GM18907 (cell line): ENCODE measurements around the gene GRXCR1.

ENCODE experiments used
- ATAC-seq: cut with Tn5 transposase; IDR thresholded peaks from one replicate; pipeline ENCODE4 v1.9.1; 2021; ENCODE audit warnings: mild to moderate bottlenecking, moderate library complexity; ENCODE audit not compliant: unreplicated experiment

GRXCR1 gene

DNA sequence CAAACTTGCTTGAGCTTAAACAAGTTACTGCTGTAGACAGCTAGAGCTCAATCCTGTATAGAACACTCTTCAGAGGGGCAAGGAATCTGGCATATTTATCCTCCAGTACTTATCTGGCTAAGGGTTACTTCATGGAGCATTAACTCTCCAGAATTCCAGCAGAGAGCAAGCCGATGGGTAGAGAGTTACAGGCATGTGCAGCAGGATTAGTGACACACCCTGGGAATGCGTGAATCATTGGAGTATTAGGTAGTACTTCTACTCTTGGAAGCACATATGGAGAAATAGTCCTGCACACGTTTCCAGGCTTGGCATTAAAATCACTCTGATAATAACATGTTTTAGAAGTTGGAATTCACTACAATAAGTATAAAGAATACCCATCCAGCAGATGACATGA, 35.4 kb downstream of the GRXCR1 start:
- ATAC-seq: no peak

GRCh38 chr4:42928582-42928981, 36.1 kb downstream of the GRXCR1 start:
- no peak for ATAC-seq

DNA sequence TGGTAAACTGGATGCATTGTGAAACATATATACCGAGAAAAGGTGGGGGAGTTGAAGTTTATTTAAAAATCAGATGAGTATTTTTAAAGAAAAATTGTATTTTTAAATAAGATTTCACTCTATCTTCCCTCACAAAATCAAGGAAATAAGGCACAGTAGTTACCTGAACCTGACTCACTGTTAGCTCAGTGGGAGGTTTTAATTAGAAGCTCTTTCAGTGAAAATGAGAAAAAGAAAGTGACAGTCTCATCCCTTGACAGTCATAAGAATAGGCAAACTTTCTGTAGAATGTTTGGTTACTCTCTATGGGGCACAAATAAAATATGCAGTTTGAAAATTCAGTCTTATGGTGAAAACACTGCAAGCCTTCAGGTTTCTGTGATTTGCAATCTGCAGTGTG, 49.7 kb downstream of the GRXCR1 start:
- ATAC-seq: no peak

- no peak for ATAC-seq
Measured at GRCh38 chr4:42945874-42946273, 53.4 kb downstream of the GRXCR1 start.

GRCh38 chr4:42953321-42953720, 60.8 kb downstream of the GRXCR1 start:
- no peak for ATAC-seq

GRCh38 chr4:42954963-42955669, 62.6 kb downstream of the GRXCR1 start:
- ATAC-seq: no peak

GRCh38 chr4:42955746-42956505, 63.4 kb downstream of the GRXCR1 start:
- ATAC-seq: no peak

GRCh38 chr4:42965326-42965725, 72.8 kb downstream of the GRXCR1 start:
- ATAC-seq: no peak

DNA sequence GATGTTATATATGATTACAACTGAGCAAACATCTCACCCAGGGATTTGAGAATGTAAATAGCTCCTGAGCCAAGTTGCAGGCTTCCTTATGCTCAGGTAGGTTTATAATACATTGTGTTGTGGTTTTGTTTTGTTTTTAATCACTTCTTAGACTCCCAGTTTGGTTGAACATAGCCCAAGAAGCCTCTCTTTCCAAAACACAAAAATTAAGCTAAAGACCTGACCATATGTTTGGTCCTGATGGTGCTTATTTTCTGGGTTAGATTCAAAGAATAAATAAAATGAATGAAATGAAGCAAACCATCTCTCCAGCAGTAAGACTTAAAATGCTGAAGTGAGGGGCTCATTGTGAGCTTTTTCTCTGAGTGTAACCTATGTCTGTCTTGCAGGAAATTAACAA, 93.5 kb downstream of the GRXCR1 start:
- no peak for ATAC-seq

DNA sequence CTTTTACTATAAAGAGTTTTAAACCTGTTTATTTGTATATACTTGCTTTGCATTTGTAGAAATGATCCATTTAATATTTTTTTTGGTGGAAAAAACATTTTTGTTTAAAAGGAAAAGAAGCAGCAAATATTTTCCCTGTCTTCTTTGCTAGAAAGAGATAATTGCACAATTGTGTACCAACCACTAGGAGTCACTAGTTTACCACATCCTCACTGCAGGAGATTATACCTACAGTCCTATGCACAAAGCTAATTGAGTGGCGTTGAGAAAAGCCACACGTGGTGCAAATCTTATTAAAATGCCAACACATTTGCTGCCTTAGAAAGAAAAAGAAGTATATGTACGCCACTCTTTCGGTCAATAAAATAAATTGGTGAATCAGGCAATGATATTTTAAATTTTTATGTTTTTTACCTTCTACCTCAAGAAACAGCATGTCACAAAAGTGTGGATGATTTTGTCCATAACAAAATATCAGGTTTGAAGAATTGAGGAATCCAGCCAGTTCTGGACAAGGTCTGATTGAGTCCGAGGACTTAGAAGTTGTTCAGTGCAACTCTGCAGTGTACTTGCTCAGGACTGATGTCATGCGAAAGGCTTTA, 102.9 kb downstream of the GRXCR1 start:
- ATAC-seq: peak; percentile 92

DNA sequence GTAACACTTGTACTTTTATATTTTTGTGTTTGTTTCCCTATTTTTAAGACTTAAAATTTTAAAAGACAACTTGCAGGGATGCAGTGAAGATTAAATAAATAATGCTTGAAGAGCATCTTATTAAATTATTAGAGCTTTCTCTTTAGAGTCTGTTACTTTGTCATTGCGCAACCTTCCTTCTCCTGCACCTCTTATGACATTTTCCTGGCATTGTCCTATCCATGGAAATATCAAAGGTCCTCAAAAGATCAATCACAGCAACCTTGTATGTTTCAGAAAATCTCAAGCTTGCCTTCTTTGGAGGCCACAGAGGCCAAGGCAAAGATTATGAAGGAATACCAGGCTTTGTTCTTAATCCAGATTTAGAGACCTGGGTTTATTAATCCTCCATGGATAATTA, 116.3 kb downstream of the GRXCR1 start:
- ATAC-seq: no peak

GRCh38 chr4:43014256-43014655, 121.7 kb downstream of the GRXCR1 start:
- no peak for ATAC-seq

DNA sequence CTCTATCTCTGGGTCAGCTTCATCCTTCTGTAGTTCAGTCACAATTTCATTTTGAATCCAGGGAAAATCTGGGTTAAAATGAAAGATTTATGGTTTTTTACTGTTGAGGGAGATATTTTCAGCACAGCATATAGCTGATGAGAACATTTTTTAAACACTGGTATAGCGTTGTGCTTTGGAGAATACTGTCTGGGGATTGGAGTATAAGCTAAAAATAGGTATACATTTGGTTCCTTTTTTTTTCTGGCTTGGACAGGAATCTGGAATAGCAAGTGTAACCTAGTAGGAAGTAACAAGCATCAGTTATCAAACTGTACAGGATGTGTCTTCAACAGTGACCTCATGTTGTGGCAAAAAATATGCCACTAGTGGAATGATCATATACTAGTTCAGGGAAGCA, 149.1 kb downstream of the GRXCR1 start:
- ATAC-seq: no peak

DNA sequence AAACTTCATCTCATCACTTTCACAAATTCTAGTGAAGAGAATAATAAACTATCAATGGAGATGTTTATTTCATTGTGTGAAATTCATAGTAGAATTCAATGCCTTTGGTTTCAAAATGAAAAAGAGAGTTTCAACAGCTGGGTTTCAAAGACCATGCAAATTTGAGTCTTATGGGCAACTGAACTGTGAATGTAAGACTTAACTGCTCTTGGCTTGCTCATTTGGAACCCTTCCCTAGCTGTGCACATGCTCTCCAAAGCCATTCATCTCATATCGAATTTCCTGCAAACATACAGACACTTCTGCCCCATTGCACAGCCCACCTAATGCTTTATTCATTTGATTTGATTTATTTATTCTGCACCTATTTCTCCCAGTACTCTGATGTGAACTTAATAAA, 154.5 kb downstream of the GRXCR1 start:
- no peak for ATAC-seq

GRCh38 chr4:43048570-43048969, 156.1 kb downstream of the GRXCR1 start:
- no peak for ATAC-seq

- no peak for ATAC-seq
Measured at GRCh38 chr4:43049326-43049725, 156.8 kb downstream of the GRXCR1 start.

DNA sequence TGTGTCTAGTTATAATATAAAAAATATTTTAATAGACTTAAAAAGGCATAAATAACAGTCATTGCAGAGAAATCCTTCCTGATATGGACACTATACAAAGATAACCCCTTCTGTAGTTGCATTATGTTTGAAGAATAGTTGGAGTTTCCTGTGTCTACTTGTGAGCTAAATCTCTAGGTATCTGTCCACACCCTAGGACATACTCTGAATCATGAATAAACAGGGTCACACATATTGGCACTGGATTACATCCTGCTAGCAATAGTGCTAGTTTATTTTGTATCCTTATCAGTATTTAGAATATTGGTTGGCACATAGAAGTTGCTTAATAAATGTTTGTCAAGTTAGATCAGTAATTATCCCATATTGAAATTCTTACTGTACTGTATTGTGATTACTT, 173.9 kb downstream of the GRXCR1 start:
- ATAC-seq: no peak

- ATAC-seq: no peak
Measured at GRCh38 chr4:43071069-43071468, 178.6 kb downstream of the GRXCR1 start.
